ENCODE measurements around the gene DCDC1. TPM values are rescaled to one million over a fixed set of nuclear protein-coding genes. Genes with fewer than 3 reads are reported as not detected.

DCDC1 gene
- total RNA-seq, 1 donor from 2014 or later = 2.6 TPM

- no peak for DNase-seq (ENCODE audit: low read depth, low spot score)
- no peak overlapping the region for H3K4me3 Mint-ChIP-seq
Observed at GRCh38 chr11:31102316-31102715, 267.2 kb downstream of the DCDC1 start.

GRCh38 chr11:31096191-31096805 is 273.2 kb downstream of the DCDC1 start:
- DNase-seq (ENCODE audit: low read depth, low spot score) = no peak
- Mint-ChIP-seq H3K9me3 (peaks cover 6% of the 10 kb centered on the region), H3K36me3 (ENCODE audit: low read depth) (no peaks in the 10 kb centered on the region), H3K27ac (ENCODE audit: unreplicated experiment) (no peak overlapping the region), H3K4me3 (no peak overlapping the region), H3K4me1 (no peaks in the 10 kb centered on the region), H3K27me3 (ENCODE audit: low read depth) (no peaks in the 10 kb centered on the region)
- TF ChIP-seq CTCF (conservative IDR thresholded peaks at IDR 0.05) = no peak

More at GRCh38 chr11:31102316-31102715, 267.2 kb downstream of the DCDC1 start:
- Mint-ChIP-seq H3K9me3 (peaks cover 3% of the 10 kb centered on the region), H3K27me3 (ENCODE audit: low read depth) (no peaks in the 10 kb centered on the region), H3K27ac (ENCODE audit: unreplicated experiment) (no peak overlapping the region), H3K4me1 (peaks cover 14% of the 10 kb centered on the region), H3K36me3 (ENCODE audit: low read depth) (no peaks in the 10 kb centered on the region)
- TF ChIP-seq CTCF (conservative IDR thresholded peaks at IDR 0.05) = no peak

GRCh38 chr11:31092638-31093037 is 276.9 kb downstream of the DCDC1 start:
- no peak for DNase-seq (ENCODE audit: low read depth, low spot score)
- TF ChIP-seq CTCF (conservative IDR thresholded peaks at IDR 0.05) = no peak
- Mint-ChIP-seq H3K9me3 (peaks cover 14% of the 10 kb centered on the region), H3K4me1 (no peaks in the 10 kb centered on the region), H3K4me3 (no peak overlapping the region), H3K36me3 (ENCODE audit: low read depth) (peaks cover 17% of the 10 kb centered on the region), H3K27ac (ENCODE audit: unreplicated experiment) (no peak overlapping the region), H3K27me3 (ENCODE audit: low read depth) (no peaks in the 10 kb centered on the region)

DNA sequence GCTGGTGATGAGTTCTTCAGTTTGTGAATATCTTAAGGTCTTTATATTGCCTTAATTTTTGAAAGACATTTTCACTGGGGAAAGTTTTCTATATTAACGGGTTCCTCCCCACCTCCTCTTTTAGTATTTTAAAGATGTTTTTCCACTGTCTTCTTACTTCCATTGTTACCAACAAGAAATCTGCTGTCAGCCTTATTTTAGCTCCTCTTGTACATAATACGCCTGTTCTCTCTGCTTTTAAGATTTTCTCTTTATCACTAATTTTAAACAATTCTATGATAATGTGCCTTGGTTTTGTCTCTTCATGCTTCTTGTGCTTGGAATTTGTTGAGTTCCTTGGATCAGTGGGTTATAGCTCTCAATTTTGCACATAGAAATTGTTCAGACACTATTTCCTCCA is 280.4 kb downstream of the DCDC1 start:
- no peak overlapping the region for H3K27ac Mint-ChIP-seq (ENCODE audit: unreplicated experiment)
- TF ChIP-seq CTCF (conservative IDR thresholded peaks at IDR 0.05) = no peak
- no peaks in the 10 kb centered on the region for H3K4me1 Mint-ChIP-seq
- H3K9me3 Mint-ChIP-seq = peaks cover 11% of the 10 kb centered on the region
- no peak overlapping the region for H3K4me3 Mint-ChIP-seq
- DNase-seq (ENCODE audit: low read depth, low spot score) = no peak
- H3K27me3 Mint-ChIP-seq (ENCODE audit: low read depth) = no peaks in the 10 kb centered on the region
- peaks cover 17% of the 10 kb centered on the region for H3K36me3 Mint-ChIP-seq (ENCODE audit: low read depth)

- H3K36me3 Mint-ChIP-seq (ENCODE audit: low read depth) = no peaks in the 10 kb centered on the region
- peaks cover 5% of the 10 kb centered on the region for H3K4me1 Mint-ChIP-seq
- no peaks in the 10 kb centered on the region for H3K27me3 Mint-ChIP-seq (ENCODE audit: low read depth)
- H3K27ac Mint-ChIP-seq (ENCODE audit: unreplicated experiment) = no peak overlapping the region
- no peak overlapping the region for H3K4me3 Mint-ChIP-seq
- no peaks in the 10 kb centered on the region for H3K9me3 Mint-ChIP-seq
- no peak for DNase-seq (ENCODE audit: low read depth, low spot score)
- TF ChIP-seq CTCF (conservative IDR thresholded peaks at IDR 0.05) = no peak
Observed at GRCh38 chr11:31069447-31070205, 299.9 kb downstream of the DCDC1 start.
